Measurements from ENCODE around the gene ARHGAP45.

The ARHGAP45 gene

GRCh38 chr19:1070576-1070930, 3.6 kb downstream of the ARHGAP45 start:
- DNase-seq (ENCODE audit: low read depth), result no peak

GRCh38 chr19:1070931-1071791, 4.2 kb downstream of the ARHGAP45 start:
- no peak for DNase-seq (ENCODE audit: low read depth)

DNA sequence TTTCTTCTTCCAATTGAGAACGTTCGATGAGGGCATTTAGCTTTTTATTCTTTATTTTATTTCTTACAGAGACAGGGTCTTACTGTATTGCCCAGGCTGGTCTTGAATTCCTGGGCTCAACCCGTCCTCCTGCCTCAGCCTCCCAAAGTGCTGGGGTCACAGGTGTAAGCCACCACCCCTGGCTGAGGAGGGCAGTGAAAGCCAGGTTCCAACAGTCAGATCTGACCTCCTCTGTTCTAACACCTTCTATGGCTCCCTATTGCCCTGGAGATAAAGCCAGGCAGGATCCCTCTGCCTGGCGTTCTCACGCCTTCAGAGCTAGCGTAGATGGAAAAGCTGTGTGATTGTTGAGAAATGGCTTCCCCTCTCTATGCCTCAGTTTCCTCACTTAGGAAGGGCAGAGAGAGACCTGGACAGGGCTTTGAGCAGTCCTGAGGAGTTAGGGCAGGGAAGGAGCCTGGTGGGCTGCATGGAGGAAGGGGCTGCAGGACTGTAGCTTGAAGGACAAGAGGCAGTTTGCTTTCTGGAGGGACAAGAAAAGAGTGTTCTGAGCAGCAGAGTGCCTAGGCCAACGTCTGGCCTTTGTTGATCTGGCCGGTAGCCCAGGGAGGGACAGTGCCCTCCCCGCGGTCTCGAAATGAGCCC, 5.5 kb downstream of the ARHGAP45 start:
- DNase-seq (ENCODE audit: low read depth), result no peak

GRCh38 chr19:1073063-1073955, 6.3 kb downstream of the ARHGAP45 start:
- DNase-seq (ENCODE audit: low read depth), result no peak

GRCh38 chr19:1073956-1074517, 7.1 kb downstream of the ARHGAP45 start:
- no peak for DNase-seq (ENCODE audit: low read depth)

DNA sequence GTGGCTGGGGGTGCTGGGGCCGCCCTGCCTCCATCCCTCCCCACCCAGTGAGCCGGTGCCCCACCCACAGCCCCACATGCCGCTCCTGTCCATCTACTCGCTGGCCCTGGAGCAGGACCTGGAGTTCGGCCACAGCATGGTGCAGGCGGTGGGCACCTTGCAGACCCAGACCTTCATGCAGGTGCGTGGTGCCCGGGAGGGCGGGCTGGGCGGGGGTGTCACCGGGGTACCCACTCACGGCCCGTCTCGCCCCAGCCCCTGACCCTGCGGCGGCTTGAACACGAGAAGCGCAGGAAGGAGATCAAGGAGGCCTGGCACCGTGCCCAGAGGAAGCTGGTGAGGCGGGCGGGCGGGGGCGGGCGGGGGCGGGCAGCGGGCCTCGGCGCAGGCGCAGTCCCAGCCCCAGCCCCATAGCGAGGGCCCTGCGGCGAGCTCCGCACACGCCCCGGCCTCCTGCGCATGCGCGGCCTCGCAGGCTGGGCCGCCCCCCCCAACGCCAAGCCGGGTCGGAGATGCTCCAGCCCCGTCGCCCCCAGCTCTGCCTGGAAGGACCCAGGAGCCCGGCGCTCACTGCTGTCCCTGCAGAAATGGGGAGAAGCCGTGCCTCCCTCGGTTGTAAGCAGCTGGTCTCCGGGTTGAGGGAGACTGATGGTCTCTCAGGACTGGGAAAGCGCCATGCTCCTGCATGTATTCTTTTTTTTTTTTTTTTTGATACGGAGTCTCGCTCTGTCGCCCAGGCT, 7.7 kb downstream of the ARHGAP45 start:
- peak; percentile 75 for DNase-seq (ENCODE audit: low read depth)

DNA sequence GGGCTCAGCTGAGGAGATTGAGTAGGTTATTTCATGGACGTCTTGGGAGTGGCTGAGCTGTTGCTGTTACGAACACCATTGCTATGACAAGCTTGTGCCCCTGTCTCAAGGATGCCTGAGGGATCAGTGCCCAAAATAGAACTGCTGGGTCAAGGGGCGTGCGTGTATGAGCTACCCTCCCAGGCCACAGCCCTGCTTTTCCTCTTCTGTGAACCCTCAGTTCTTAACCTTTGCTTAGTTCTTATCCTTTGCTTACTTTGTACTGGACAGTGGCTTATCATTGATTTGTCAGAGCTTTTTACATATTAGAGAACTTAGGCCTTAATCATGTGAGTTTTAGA, 9.0 kb downstream of the ARHGAP45 start:
- DNase-seq (ENCODE audit: low read depth), result no peak

GRCh38 chr19:1076951-1077350, 10.0 kb downstream of the ARHGAP45 start:
- peak; percentile 89 for DNase-seq (ENCODE audit: low read depth)

DNA sequence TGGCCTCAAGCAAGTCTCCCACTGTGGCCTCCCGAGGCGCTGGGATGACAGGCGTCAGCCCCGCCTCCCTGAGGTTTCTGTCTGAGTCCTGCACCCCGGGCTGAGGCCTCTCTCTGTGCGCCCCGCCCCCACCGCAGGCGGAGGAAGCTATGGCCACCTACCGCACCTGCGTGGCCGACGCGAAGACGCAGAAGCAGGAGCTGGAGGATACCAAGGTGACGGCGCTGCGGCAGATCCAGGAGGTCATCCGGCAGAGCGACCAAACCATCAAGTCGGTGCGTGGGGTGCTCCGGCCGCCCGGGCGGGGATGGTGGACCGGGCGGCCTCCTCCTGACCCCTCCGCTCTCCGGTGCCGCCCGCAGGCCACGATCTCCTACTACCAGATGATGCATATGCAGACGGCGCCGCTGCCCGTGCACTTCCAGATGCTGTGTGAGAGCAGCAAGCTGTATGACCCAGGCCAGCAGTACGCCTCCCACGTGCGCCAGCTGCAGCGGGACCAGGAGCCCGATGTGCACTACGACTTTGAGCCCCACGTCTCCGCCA, 12.7 kb downstream of the ARHGAP45 start:
- peak; percentile 78 for DNase-seq (ENCODE audit: low read depth)

DNA sequence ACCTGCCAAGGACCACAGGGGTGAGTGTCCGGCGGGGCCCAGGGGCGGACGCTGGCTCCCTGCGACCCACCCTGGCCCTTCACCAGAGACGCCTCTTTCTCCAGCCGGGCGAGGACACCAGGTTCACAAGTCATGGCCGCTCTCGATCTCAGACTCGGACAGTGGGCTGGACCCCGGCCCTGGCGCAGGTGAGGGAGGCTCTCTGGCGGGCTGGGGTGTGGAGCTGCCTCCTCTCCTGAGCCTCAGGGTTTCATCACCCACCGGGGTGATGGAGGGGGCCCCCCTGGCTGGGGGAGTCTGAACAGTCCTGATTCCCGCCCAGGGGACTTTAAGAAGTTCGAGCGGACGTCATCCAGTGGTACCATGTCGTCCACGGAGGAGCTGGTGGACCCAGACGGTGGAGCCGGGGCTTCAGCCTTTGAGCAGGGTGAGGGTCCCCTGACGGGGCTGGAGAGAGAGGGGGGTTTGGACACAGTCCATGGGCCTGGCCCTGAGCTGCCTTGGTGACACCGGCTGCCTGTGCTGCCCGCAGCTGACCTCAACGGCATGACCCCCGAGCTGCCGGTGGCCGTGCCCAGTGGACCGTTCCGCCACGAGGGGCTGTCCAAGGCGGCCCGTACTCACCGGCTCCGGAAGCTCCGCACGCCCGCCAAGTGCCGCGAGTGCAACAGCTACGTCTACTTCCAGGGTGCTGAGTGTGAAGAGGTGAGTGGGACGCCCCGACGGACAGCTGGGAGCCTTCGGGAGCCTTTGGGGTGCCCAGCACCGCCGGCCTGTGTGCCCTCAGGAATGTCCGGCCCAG, 13.6 kb downstream of the ARHGAP45 start:
- DNase-seq (ENCODE audit: low read depth), result no peak

DNA sequence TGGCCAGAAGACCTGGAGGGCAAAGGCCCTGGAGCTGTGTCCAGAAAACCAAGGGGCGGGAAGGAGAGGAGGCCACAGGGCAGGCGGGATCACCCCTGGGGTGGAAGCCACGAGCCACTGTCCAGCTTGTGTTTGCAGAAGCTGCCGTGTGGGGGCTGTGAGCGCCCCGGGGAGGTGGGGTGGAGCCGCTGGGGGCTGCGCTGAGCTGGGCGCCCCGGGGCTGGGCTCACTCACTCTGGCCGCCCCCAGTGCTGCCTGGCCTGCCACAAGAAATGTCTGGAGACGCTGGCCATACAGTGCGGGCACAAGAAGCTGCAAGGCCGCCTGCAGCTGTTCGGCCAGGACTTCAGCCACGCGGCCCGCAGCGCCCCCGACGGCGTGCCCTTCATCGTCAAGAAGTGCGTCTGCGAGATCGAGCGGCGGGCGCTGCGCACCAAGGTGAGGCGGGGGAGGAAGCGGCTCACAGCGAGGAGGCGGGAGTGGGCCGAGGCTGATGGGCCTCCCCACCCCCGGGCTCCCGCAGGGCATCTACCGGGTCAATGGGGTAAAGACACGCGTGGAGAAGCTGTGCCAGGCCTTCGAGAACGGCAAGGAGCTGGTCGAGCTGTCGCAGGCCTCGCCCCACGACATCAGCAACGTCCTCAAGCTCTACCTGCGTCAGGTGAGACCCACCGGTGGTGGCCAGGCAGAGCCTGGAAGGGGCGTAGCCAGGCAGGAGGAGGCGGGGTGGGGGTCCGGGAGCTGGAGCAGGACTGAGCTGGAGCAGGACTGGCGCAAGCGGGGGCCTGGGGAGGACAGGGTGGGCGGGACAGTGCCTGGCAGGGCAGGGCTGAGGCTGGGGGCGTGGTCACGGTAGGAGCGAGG, 14.6 kb downstream of the ARHGAP45 start:
- DNase-seq (ENCODE audit: low read depth), result no peak

GRCh38 chr19:1082165-1082927, 15.4 kb downstream of the ARHGAP45 start:
- DNase-seq (ENCODE audit: low read depth), result peak; percentile 84

DNA sequence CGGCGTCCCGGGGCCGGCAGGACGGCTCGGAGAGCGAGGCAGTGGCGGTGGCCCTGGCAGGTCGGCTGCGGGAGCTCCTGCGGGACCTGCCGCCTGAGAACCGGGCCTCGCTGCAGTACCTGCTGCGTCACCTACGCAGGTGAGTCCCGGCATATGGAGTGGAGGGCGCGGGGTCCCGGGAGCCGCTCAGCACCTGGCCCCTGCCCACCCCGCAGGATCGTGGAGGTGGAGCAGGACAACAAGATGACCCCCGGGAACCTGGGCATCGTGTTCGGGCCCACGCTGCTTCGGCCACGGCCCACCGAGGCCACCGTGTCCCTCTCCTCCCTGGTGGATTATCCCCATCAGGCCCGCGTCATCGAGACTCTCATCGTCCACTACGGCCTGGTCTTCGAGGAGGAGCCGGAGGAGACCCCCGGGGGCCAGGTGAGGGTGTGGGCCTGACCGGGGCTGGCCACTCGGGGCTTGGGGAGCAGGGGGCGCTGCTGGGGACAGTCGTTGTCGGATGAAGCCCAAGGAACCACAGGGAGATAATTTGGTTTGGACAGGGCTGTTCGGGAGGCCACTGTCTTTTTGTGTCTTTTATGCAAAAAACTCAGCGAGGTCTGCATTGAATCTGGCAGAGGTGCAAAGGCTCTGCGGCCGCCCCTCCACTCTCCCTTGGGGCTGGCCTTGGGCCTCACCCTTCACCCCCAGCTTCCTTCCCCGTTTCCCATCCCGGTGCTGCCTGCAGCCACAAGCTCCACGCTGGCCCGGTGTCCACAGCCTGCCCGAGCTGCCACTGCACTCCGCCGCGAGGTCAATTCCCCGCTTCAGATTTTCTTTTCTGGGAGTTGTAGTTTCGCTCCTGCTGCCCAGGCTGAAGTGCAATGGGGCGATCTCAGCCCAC, 16.2 kb downstream of the ARHGAP45 start:
- no peak for DNase-seq (ENCODE audit: low read depth)

DNA sequence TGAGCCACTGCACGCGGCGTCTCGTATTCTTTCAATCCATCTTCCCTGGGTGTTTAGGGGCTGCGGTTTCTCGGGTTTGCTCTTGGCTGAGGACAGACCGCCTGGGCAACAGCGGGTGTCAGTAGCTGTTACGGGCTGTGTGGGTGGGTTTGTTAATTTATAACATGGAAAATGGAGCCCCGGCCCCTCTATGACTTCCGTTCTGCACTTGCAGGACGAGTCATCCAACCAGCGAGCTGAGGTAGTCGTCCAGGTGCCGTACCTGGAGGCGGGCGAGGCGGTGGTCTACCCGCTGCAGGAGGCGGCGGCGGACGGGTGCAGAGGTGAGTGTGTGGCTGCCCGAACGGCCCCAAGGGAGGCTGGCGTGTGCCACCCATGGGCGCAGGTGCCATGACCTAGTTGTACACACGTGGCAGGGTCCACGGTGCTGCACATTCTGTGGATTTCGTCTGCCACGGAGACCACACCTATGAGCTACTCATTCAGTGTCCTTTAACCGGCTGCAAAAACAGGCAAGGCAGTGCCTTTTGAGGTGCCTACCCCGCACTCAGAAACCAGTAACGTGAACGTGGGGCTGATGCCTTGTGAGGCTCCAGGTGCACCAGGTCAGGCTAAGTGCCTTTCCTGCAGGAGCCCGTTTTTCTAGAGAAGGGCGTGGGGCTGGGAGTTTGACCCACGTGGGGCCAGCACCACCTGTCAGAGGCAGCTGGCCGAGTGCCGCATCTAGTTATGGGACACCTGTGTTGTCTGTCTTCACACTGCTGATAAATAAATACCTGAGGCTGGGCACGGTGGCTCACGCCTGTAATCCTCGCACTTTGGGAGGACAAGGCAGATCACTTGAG, 17.3 kb downstream of the ARHGAP45 start:
- no peak for DNase-seq (ENCODE audit: low read depth)

DNA sequence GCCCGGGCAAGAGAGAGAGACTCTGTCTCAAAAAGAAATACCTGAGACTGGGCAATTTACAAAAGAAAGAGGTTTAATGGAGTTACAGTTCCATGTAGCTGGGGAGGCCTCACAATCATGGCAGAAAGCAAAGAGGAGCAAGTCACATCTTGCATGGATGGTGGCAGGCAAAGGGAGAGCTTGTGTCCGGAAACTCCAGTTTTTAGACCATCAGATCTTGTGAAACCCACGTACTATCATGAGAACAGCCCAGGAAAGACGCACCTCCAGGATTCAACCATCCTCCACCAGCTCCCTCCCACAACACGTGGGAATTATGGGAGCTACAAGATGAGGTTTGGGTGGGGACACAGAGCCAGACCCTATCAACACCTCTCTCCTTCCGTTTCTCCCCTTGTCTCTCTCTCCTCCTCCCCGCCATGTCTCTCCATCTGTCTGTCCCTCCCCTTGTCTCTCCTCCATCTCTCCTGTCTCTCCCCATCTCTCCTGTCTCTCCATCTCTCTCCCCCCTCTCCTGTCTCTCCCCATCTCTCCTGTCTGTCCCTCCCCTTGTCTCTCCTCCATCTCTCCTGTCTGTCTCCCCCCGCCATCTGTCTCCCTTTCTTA, 18.2 kb downstream of the ARHGAP45 start:
- DNase-seq (ENCODE audit: low read depth), result no peak

GRCh38 chr19:1085676-1086442, 18.9 kb downstream of the ARHGAP45 start:
- DNase-seq (ENCODE audit: low read depth), result no peak
